Activated naive CD4-positive, alpha-beta T cell treated with Interleukin-2 at 50 U/mL for 16 hours (primary cell): ENCODE measurements around the gene PPP6R2.
"Not testable (repeated sequence)": the region's sequence is repeated elsewhere in the genome, so short reads cannot be mapped to it uniquely, and the experiment has no call there.

Source experiments
- DNase-seq: peaks from one replicate; pipeline ENCODE4 v3.0.0-alpha.2; 2020

The PPP6R2 gene

GRCh38 chr22:50318698-50319411 is 24.3 kb upstream of the PPP6R2 start:
- no peak for DNase-seq

GRCh38 chr22:50319503-50319951 is 23.6 kb upstream of the PPP6R2 start:
- DNase-seq, result no peak

GRCh38 chr22:50320116-50320515 is 23.0 kb upstream of the PPP6R2 start:
- DNase-seq, result no peak

DNA sequence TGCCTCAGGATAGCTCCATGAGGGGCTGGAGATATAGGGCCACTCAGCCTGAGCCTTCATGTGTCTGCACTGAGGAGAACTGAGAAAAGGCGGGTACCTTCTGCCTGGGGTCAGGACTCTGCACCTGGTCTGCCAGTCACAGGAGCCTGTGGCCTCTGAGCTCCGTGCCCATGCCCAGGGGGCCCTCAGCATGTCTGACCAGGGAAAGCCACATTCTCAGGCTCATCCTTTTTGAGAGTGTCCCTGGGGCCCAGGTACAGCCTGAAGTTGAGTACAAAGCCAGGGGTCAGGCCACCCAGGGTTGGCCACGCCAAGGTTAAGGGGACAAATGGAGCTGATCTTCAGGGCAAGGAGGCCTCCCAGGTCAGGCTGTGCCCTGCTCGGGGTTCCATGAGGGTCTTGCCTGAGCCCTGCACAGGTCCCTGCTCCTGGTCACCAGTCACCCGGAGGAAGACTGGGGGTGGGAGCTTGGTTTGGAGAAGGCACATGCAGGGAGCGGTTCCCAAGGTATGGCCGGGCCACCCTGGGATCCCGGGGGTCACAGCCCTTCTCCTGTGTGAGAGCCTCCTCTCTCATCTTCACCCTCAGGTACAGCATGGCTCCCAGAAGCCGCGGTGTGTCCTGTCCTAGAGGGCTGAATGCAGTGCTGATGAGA is 22.3 kb upstream of the PPP6R2 start:
- no peak for DNase-seq

GRCh38 chr22:50322382-50323104 is 20.6 kb upstream of the PPP6R2 start:
- not testable (repeated sequence) for DNase-seq

DNA sequence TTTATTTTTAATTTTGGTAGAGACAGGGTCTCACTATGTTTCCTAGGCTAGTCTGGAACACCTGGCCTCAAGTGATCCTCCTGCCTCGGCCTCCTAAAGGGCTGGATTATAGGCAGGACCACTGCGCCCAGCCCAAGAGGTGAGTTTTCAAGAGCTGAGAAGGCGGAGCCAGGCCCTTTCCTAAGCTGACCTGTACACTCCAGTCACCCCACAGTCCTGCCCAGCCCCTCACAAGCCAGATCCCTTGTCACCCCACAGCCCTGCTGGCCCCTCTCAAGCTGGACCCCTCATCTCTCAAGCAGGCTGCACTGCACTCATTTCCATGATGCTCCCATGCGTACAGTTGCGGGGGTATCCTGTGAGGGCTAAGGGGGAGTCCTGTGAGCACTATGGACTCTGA is 19.2 kb upstream of the PPP6R2 start:
- DNase-seq, result no peak

- DNase-seq, result no peak
Observed at GRCh38 chr22:50325444-50326224, 17.5 kb upstream of the PPP6R2 start.

GRCh38 chr22:50326225-50326955 is 16.7 kb upstream of the PPP6R2 start:
- DNase-seq, result no peak

GRCh38 chr22:50326956-50327710 is 16.0 kb upstream of the PPP6R2 start, which contains the start of gene DENND6B:
Gene DENND6B, minus strand, starts transcription at chr22:50327012. Its CDS starts 24 bp downstream, at chr22:50326988.
- peak; percentile 68 for DNase-seq

DNA sequence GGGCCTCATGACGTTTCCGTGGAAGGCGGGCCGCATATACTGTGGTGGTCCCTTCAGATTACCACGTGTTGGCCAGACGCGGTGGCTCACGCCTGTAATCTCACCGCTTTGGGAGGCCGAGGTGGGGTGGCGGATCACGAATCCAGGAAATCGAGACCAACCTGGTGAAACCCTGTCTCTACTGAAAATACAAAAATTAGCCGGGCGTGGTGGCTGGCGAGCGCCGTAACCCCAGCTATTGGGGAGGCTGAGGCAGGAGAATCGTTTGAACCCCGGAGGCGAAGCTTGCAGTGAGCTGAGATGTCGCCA is 15.5 kb upstream of the PPP6R2 start:
- DNase-seq, result no peak

DNA sequence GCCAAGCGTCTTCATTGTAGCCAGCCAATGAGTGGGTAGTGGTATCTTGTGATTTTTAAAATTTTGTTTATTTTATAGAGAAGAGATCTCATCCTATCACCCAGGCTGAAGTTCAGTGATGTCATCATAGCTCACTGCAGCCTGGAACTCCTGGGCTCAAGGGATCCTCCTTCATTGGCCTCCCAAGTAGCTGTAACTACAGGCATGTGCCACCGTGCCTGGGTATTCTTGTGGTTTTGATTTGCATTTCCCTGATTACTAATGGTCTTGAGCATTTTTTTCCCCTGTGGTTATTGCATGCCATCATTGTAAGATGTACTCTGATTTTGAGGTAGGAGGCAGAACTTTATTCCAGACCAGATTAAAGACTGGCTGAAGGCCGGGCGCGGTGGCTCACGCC is 13.9 kb upstream of the PPP6R2 start:
- no peak for DNase-seq

DNA sequence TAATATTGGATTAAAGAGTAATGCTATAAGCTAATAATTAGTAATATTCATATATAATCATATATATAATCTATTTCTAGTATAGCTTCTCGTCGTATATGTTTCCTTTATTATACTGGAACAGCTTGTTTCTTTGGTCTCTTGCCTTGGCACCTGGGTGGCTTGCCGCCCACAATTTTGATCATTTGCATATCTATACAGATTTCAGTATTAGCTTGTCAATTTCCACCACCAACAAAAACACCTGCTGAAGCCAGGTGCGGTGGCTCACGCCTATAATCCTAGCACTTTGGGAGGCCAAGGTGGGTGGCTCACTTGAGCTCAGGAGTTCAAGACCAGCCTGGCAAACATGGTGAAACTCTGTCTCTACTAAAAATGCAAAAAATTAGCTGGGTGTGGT is 8.7 kb upstream of the PPP6R2 start:
- DNase-seq, result not testable (repeated sequence)

GRCh38 chr22:50337262-50338041 is 5.7 kb upstream of the PPP6R2 start:
- DNase-seq, result no peak

DNA sequence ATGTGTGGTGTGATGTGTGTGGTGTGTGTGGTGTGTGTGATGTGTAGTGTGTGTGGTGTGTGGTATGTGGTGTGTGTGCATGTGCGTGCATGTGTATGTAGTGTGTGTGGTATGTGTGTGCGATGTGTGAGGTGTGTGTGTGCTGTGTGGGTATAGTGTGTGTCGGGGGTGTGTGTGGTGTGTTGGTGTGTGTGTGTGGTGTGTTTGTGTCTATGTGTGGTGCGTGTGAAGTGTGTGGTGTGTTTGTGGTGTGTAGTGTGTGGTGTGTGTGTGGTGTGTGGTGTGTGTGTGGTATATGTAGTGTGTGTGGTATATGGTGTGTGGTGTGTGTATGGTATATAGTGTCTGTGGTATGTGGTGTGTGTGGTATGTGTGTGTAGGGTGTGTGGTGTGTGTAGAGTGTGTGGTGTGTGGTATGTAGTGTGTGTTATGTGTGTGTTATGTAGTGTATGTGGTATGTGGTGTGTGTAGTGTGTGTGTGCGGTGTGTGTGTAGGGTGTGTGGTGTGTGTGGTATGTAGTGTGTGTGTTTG is 5.0 kb upstream of the PPP6R2 start:
- no peak for DNase-seq

DNA sequence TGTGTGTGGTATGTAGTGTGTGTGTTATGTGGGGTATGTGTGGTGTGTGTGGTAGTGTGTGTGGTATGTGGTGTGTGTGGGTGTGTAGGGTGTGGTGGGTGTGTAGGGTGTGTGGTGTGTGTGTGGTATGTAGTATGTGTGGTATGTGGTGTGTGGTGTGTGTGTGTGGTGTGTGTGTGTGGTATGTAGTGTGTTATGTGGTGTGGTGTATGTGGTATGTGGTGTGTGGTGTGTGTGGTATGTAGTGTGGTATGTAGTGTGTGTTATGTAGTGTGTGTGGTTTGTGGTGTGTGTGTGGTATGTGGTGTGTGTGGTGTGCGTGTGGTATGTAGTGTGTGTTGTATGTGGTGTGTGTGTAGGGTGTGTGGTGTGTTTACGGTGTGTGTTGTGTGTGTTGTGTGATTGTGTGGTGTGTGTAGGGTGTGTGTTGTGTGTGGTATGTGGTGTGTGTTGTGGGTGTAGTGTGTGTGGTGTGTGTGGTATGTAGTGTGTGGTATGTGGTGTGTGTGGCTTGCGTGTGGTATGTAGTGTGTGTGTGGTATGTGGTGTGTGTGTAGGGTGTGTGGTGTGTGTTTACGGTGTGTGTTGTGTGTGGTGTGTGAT is 4.2 kb upstream of the PPP6R2 start:
- DNase-seq, result no peak

DNA sequence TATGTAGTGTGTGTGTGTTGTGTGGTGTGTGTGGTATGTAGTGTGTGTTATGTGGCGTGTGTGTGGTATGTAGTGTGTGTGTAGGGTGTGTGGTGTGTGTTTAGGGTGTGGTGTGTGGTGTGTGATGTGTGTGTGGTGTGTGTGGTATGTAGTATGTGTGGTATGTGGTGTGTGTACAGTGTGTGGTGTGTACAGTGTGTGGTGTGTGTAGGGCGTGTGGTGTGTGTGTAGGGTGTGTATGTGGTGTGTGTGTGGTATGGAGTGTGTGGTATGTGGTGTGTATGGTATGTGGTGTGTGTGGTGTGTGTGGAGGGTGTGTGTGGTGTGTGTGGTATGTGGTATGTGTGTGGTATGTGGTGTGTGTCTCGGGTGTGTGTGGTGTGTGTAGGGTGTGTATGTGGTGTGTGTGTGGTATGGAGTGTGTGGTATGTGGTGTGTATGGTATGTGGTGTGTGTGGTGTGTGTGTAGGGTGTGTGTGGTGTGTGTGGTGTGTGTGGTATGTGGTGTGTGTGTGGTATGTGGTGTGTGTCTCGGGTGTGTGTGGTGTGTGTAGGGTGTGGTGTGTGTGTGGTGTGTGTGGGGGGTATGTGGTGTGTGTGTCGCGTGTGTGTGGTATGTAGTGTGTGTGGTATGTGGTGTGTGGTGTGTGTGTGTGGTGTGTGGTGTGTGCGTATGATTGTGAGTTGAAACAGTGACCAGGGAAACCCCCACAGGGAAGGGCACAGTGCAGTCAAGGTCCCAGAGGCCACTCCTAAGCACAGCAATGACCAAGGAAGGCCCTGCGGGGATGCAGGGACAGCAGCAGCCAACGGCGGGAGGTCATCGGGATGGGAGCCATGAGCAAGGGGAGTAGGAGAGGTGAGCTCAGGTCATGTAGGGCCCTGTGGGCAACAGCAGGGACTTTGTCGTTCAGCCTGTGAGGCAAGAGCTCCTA is 2.9 kb upstream of the PPP6R2 start:
- DNase-seq, result no peak

- peak; percentile 89 for DNase-seq
Observed at GRCh38 chr22:50341977-50342650, 1.0 kb upstream of the PPP6R2 start.

- DNase-seq, result no peak
Observed at GRCh38 chr22:50343541-50343935, 411 bp downstream of the PPP6R2 start.
